Stimulated activated CD8-positive, alpha-beta memory T cell treated with anti-CD3 and anti-CD28 coated beads, Interleukin-2, amount 100 ng/mL, for 48 hours (primary cell): ENCODE data around the gene C1QTNF1.
"Not testable (repeated sequence)": the region's sequence is repeated elsewhere in the genome, so short reads cannot be mapped to it uniquely, and the experiment has no call there.

Source experiments
- DNase-seq, 2 donors: peaks; one replicate each; pipeline ENCODE4 v3.0.0-alpha.2; 2020; ENCODE audit warnings: low read depth in 2 of 2

The C1QTNF1 gene

GRCh38 chr17:79053251-79053925 is 29.4 kb downstream of the C1QTNF1 start:
- no peak for DNase-seq

DNA sequence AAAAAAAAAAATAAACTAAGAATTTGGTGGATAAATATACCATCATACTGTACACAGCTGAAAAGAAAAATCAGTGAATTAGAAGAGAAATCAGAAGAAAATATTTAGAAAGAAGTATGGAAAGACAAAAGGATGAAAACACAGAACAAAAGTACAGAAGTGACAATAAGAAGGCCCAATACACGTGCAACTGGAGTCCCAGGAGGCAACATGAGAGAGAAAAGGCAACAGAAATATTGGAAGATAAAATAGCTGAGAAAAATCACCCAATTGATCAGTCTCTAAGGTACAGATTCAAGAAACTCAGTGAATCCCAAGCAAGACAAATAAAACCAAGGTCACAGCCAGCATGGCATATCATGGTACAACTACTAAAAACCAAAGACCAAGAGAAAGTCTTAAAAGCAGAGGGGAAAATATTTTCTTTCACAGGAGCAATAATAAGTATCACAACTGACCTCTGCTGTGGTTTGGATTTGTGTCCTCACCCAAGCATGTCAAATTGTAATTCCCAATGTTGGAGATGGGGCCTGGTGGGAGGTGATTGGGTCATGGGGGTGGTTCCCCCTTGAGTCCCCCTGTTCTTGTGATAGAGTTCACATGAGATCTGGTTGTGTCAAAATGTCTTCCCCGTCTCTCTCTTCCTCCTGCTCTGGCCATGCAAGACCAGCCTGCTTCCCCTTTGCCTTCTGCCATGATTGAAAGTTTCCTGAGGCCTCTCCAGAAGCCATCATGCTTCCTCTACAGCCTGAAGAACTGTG is 30.4 kb downstream of the C1QTNF1 start:
- no peak for DNase-seq

DNA sequence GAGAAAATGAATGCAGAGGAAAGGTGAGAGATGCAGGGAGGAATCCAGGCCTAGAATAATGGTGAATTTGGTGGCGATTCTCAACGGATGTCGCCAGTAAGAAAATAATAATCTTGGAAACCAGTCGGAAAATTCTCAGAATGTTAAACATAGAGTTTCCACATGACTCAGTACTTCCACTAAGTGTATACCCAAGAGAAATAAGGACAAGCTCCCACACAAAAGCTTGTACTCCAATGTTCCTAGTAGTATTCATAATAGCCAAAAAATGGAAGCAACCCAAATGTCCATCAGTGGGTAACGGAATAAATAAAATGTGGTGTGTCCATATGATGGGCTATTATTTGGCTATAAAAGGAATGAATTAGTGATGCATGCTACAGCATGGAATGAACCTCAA is 31.2 kb downstream of the C1QTNF1 start:
- no peak for DNase-seq

DNA sequence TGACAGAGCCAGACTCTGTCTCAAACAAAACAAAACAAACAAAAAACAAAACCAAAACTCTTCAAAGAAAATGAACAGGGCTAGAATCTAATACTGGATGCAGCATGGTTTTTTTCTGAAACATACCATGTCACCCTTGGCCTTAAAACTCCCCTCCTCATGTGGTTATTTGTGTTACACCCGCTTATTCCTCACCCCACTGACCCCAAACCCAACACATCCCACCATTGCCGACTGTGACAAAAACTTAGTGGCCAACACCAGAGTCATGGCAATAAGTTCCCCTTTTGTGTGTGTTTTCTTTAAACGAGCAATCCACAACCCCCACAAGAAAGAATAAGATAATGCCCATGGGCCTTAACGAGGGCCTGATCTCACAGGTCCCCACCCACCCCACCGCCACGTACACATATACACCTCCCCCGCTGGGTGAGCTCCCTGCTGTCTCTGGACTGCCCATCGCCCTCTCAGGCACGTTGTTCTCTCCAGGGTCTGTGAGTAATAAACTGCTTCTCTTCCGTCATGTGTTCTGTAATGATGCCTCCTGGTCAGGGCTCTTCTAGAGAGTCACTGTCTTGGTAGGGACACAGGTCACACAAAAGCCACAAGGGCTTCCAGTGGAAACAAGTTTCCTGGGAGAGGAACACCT is 33.9 kb downstream of the C1QTNF1 start:
- no peak for DNase-seq

- DNase-seq, result no peak
Observed at GRCh38 chr17:79062691-79063090, 38.7 kb downstream of the C1QTNF1 start.

DNA sequence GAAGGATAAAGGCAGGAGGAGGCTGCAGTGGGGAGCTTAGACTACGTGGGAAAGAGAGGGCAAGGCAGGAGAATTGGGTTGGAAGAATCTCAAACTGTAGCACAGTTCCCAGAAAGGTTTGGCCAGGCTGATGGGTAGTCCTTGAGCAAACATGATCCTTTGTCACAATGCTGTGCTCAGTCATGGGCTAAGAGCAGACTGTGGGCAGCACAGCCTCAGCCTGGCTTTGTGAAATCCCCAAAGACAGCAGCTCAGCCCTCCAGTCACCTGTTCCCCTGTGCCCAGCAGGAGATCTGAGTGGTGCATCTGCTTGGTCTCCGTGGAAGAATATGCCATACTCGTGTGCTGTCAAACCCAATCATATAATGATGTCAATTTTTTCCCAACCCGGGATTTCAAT is 40.1 kb downstream of the C1QTNF1 start:
- no peak for DNase-seq

- peak; percentile 25 to 31 for DNase-seq
Observed at GRCh38 chr17:79065105-79065670, 41.2 kb downstream of the C1QTNF1 start.

DNA sequence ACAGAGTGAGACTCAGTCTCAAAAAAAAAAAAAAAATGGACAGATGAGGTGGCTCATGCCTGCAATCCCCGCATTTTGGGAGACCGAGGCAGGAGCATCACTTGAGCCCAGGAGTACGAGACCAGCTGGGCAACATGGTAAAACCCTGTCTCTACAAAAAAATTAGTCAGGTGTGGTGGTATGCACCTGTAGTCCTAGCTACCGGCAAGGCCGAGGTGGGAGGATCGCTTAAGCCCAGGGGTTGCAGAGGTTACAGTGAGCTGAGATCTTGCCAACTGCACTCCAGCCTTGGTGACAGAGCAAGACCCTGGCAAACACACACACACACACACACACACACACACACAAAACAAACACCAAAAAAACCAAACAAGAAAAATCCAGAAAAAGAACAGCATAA is 43.0 kb downstream of the C1QTNF1 start:
- DNase-seq, result no peak

DNA sequence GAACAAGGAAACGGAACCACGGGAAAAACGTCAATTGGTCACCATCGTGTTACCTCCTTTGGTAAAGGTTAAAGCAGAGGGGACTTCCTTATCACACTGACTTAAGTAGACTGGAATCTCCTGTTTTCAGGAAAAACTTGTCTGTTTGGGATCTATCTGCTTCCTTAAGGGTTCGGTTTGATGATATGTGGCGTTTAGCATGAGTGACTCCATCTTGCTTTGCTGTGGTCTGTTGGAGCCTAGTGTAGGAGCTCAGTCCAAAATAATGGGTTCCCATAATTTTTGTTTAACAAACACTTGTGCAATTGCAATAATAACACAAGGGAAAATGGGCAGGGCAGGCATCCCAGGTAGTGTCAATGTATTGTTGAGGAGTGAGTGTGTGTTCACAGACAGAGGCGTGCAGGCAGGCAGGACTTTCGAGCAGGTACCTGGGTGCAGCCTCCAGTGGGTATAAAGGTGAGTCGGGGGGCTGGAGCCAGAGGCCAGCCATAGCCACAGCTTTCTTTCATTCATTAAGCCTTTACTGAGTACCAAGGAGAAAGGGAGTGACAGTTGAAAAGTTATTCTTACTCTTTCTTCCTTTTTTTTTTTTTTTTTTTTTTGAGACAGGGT is 46.4 kb downstream of the C1QTNF1 start:
- DNase-seq, result no peak

GRCh38 chr17:79071161-79071740 is 47.3 kb downstream of the C1QTNF1 start:
- DNase-seq, result no peak

GRCh38 chr17:79072544-79072943 is 48.6 kb downstream of the C1QTNF1 start:
- DNase-seq, result no peak

- no peak for DNase-seq
Observed at GRCh38 chr17:79073016-79073705, 49.2 kb downstream of the C1QTNF1 start.

DNA sequence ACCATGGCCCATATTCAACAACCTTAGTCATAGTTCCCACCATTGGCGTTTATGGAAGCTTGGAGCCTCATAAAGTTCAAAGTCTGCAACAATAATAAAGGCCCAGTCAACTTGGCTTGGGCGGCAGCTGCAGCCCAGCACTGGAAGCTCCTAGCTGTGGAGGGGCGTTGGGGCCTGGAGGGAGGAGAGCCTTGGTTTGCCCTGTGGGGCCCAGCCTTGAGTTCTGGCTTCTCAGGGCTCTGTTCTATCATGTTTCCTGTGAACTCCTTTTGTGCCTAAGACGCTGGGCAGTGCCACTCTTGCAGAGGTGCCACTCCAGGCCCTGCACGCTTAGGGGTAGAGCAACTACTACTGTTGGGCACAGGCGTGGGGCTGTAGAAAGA is 49.7 kb downstream of the C1QTNF1 start:
- DNase-seq, result no peak

- not testable (repeated sequence) for DNase-seq
Observed at GRCh38 chr17:79074121-79074648, 50.2 kb downstream of the C1QTNF1 start.

DNA sequence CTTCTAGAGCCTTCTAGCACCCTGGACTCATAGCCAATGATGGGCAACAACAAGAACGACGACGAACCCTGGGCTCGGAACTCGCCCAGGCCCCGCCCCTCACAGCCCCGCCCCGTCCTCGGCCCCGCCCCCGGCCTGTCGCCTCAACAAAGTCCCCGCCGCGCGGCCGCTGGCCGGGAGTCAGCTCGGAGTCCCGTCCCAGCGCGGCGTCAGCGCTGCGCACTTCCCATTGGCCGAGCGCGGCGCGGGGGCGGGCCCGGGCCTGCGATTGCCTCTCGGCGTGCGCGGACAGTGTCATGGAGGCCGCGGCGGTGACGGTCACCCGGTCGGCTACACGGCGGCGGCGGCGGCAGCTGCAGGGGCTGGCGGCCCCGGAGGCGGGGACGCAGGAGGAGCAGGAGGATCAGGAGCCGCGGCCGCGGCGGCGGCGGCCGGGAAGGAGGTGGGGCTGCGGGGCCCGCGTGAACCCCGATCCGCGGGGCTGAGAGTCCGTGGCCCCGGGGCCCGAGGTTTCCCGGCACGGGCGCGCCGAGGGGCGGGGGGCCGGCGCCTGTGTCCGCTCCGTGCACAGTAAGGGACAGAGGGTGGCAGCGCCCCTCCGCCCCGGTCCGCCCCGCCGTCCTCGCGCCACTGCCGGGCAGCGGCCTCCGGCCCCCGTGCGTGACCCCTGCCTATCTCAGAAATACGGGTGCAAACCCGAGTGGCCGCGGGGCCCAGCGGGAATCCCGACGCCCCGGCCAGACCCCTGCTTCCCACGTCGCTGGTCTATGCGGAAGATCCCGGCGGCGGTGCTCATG is 50.9 kb downstream of the C1QTNF1 start, which contains the start of gene ENGASE:
Gene ENGASE, plus strand, starts transcription at position 176 of the 797 bp plus-strand sequence. Its CDS starts 121 bp downstream, at position 297.
- DNase-seq, result peak; percentile 86 to 90

DNA sequence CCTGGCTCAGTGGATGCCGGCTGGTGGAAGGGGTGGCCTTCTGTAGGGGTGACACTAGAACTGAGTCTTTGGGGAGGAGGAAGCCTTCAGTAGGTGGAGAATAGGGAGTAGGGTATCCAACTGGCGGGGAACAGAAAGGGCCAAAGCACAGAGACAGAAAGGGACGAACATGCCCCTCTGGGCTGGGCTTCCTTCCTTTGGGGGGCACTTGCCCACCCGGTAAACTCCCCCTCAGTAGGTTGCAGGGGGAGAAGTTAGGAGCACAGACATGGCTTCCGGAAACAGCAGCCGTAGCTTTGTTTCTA is 51.4 kb downstream of the C1QTNF1 start:
- DNase-seq, result no peak

GRCh38 chr17:79075861-79076406 is 52.0 kb downstream of the C1QTNF1 start:
- no peak for DNase-seq

- no peak for DNase-seq
Observed at GRCh38 chr17:79077587-79077986, 53.6 kb downstream of the C1QTNF1 start.

GRCh38 chr17:79078476-79079190 is 54.7 kb downstream of the C1QTNF1 start:
- DNase-seq, result no peak
